SW480 (cell line): ENCODE data around the gene FADS1.

Experiments
- DNase-seq: peaks from one replicate; pipeline ENCODE4 v3.0.0-alpha.2; 2016; ENCODE audit warnings: low spot score

FADS1 gene

GRCh38 chr11:61816736-61817455 is at the start of gene FADS1:
Gene FADS1, minus strand, starts transcription at chr11:61817003. Its CDS starts 74 bp downstream, at chr11:61816929.
- DNase-seq, result peak; percentile 95

- no peak for DNase-seq
Observed at GRCh38 chr11:61866231-61866957, 49.6 kb upstream of the FADS1 start.

- DNase-seq, result no peak
Observed at GRCh38 chr11:61864814-61865775, 48.3 kb upstream of the FADS1 start.

GRCh38 chr11:61863548-61864081 is 46.8 kb upstream of the FADS1 start:
- no peak for DNase-seq

GRCh38 chr11:61862714-61863547 is 46.1 kb upstream of the FADS1 start:
- DNase-seq, result no peak

GRCh38 chr11:61861634-61862033 is 44.8 kb upstream of the FADS1 start:
- DNase-seq, result no peak

GRCh38 chr11:61860054-61860903 is 43.5 kb upstream of the FADS1 start:
- DNase-seq, result peak; percentile 62

GRCh38 chr11:61855939-61856680 is 39.3 kb upstream of the FADS1 start:
- no peak for DNase-seq

GRCh38 chr11:61854966-61855714 is 38.3 kb upstream of the FADS1 start:
- DNase-seq, result no peak

- DNase-seq, result no peak
Observed at GRCh38 chr11:61854206-61854895, 37.5 kb upstream of the FADS1 start.

GRCh38 chr11:61853698-61854169 is 36.9 kb upstream of the FADS1 start:
- no peak for DNase-seq

- no peak for DNase-seq
Observed at GRCh38 chr11:61851900-61852295, 35.1 kb upstream of the FADS1 start.

- no peak for DNase-seq
Observed at GRCh38 chr11:61851113-61851899, 34.5 kb upstream of the FADS1 start.

GRCh38 chr11:61850687-61851086 is 33.9 kb upstream of the FADS1 start:
- no peak for DNase-seq

- DNase-seq, result no peak
Observed at GRCh38 chr11:61848631-61849030, 31.8 kb upstream of the FADS1 start.

- no peak for DNase-seq
Observed at GRCh38 chr11:61847914-61848581, 31.2 kb upstream of the FADS1 start.
